HepG2 (cell line): ENCODE data around the gene PTPRH.

Source experiments
- POLR2A ChIP-seq, 2 experiments: IDR thresholded peaks; 2 replicates each; pipeline ENCODE4 v1.6.1; 2011; ENCODE audit warnings: low read depth in 2 of 2, low read length in 2 of 2, mild to moderate bottlenecking in 1 of 2, moderate library complexity in 1 of 2; ENCODE audit not compliant: insufficient read depth in 1 of 2
- POLR2AphosphoS5 ChIP-seq: IDR thresholded peaks from 2 replicates; pipeline ENCODE4 v1.6.1; 2012; ENCODE audit warnings: low read depth, low read length
- ZNF121 ChIP-seq: sonication (generic); formaldehyde crosslinking; IDR thresholded peaks from 2 replicates; pipeline ENCODE4 v1.5.0; 2020; ENCODE audit warnings: mild to moderate bottlenecking, missing genetic modification reagents
- TF ChIP-seq, protein P1 (sequence below), 2 experiments: IDR thresholded peaks; 2 replicates each; pipeline ENCODE4 v1.6.1; 2011 to 2012; ENCODE audit warnings: low read length in 2 of 2, borderline replicate concordance in 1 of 2, low read depth in 1 of 2, mild to moderate bottlenecking in 1 of 2, moderate library complexity in 1 of 2
- TF ChIP-seq, protein P2 (sequence below): sonication (generic); formaldehyde crosslinking; IDR thresholded peaks from 2 replicates; pipeline ENCODE4 v1.5.0; 2020; ENCODE audit warnings: mild to moderate bottlenecking, missing genetic modification reagents, moderate library complexity

DNA sequence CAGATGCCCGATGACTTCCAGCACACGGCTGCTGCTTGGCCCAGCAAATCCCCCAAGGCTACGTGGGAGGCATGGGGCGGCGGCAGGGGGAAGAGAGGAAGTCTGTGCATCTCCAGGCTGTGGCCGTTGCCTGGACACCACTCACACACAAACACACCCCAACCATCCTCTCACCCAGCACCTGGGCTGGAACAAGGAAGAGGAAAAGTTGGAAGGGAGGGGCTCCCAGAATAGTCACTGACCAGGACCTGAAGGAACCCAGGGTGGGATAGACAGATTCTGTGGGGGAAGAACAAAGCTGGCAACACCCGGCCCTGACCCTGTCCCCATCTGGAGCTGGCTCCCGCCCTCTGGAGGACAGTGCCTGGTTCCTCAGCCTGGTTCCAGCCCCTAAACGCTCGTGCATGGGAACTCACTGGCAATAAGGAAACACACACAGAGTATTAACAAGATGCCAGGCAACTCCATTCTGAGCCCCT, 38.4 kb upstream of the PTPRH start:
- TF ChIP-seq POLR2A (IDR thresholded peaks at IDR 0.05; ENCODE audit: insufficient read depth in 1 of 2, low read depth in 2 of 2, low read length in 2 of 2) (no peak), POLR2AphosphoS5 (no peak), ZNF121 (CRISPR knock-in tag) (no peak)
- TF ChIP-seq, protein P1, sequence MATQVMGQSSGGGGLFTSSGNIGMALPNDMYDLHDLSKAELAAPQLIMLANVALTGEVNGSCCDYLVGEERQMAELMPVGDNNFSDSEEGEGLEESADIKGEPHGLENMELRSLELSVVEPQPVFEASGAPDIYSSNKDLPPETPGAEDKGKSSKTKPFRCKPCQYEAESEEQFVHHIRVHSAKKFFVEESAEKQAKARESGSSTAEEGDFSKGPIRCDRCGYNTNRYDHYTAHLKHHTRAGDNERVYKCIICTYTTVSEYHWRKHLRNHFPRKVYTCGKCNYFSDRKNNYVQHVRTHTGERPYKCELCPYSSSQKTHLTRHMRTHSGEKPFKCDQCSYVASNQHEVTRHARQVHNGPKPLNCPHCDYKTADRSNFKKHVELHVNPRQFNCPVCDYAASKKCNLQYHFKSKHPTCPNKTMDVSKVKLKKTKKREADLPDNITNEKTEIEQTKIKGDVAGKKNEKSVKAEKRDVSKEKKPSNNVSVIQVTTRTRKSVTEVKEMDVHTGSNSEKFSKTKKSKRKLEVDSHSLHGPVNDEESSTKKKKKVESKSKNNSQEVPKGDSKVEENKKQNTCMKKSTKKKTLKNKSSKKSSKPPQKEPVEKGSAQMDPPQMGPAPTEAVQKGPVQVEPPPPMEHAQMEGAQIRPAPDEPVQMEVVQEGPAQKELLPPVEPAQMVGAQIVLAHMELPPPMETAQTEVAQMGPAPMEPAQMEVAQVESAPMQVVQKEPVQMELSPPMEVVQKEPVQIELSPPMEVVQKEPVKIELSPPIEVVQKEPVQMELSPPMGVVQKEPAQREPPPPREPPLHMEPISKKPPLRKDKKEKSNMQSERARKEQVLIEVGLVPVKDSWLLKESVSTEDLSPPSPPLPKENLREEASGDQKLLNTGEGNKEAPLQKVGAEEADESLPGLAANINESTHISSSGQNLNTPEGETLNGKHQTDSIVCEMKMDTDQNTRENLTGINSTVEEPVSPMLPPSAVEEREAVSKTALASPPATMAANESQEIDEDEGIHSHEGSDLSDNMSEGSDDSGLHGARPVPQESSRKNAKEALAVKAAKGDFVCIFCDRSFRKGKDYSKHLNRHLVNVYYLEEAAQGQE (IDR thresholded peaks at IDR 0.05; ENCODE audit: borderline replicate concordance in 1 of 2, low read depth in 1 of 2, low read length in 2 of 2), result no peak
- TF ChIP-seq, protein P2, sequence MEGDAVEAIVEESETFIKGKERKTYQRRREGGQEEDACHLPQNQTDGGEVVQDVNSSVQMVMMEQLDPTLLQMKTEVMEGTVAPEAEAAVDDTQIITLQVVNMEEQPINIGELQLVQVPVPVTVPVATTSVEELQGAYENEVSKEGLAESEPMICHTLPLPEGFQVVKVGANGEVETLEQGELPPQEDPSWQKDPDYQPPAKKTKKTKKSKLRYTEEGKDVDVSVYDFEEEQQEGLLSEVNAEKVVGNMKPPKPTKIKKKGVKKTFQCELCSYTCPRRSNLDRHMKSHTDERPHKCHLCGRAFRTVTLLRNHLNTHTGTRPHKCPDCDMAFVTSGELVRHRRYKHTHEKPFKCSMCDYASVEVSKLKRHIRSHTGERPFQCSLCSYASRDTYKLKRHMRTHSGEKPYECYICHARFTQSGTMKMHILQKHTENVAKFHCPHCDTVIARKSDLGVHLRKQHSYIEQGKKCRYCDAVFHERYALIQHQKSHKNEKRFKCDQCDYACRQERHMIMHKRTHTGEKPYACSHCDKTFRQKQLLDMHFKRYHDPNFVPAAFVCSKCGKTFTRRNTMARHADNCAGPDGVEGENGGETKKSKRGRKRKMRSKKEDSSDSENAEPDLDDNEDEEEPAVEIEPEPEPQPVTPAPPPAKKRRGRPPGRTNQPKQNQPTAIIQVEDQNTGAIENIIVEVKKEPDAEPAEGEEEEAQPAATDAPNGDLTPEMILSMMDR (CRISPR knock-in tag), result no peak
